GM08714 (cell line): Measurements from ENCODE around the gene TMPRSS9.
A peak's percentile ranks its signal among the peaks of the same experiment; 100 is the strongest.
"Not testable (repeated sequence)": the region's sequence is repeated elsewhere in the genome, so short reads cannot be mapped to it uniquely, and the experiment has no call there.

Source experiments
- H3K4me3 ChIP-seq: fragments of 200-500 bp; sonication (Bioruptor generic); 2 replicates; pipeline ENCODE4 v1.5.1; 2014; ENCODE audit warnings: mild to moderate bottlenecking, low read length, inconsistent platforms
- ZNF274 ChIP-seq: IDR thresholded peaks from 2 replicates; pipeline ENCODE4 v1.6.1; 2012; ENCODE audit warnings: mild to moderate bottlenecking, low read depth, low read length

Gene TMPRSS9

DNA sequence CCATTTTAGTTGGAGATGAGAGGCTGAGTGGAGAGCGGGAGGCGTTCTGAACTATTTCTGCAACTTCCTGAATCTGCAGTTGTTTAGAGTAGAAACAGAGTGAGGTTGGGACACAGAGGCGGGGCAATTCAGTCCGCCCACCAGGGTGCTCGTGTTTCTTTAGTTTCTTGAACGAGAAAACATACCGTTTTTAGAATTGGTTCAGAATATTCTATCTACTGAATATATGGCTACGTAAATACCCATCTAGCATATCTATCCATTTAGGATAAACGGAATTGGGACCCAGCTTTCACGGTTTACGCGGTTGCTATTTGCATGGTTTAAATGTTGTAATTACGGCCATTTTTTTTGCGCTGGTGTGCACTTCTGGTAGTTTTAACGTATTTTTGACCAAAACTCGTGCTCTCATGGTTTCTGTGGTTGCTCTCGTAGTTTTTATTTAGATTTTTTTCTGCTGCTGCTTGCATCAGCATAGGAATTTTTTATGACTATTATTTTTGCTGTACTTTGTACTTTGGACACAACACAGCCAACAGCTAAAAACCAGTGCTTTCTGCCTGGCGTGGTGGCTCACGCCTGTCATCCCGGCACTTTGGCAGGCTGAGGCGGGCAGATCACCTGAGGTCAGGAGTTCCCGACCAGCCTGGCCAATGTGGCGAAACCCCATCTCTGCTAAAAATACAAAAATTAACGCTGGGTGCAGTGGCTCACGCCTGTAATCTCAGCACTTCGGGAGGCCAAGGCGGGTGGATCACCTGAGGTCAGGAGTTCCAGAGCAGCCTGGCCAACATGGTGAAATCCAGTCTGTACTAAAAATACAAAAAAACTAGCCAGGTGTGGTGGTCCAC, 34.6 kb downstream of the TMPRSS9 start:
- TF ChIP-seq ZNF274, result no peak
- peak overlapping the region; percentile 53; the same call in 1 of the 2 replicates for H3K4me3 ChIP-seq

DNA sequence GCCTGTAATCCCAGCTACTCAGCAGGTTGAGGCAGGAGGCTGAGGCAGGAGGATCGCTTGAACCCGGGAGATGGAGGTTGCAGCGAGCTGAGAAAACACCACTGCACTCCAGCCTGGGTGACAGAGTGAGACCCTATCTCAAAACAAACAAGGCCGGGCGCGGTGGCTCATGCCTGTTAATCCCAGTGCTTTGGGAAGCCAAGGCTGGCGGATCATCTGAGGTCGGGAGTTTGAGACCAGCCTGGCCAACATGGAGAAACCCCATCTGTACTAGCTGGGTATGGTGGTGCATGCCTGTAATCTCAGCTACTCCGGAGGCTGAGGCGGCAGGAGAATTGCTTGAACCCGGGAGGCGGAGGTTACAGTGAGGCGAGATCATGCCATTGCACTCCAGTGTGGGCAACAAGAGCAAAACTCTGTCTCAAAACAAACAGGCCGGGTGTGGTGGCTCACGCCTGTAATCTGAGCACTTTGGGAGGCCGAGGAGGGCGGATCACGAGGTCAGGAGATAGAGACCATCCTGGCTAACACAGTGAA, 35.3 kb downstream of the TMPRSS9 start:
- H3K4me3 ChIP-seq, result not testable (repeated sequence)

DNA sequence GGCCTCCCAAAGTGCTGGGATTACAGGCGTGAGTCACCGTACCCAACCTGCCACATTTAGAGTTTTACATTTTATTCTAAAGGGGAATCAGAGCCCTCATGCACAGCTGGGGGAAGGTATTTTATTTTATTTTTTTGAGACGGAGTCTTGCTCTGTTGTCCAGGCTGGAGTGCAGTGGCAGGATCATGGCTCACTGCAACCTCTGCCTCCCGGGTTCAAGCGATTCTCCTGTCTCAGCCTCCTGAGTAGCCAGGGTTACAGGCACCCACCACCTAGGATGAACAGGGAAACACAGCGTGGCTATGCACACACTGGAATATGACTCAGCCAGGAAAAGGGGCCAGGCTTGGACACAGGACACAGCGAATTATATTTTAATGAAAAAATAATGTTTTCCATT, 37.1 kb downstream of the TMPRSS9 start:
- not testable (repeated sequence) for H3K4me3 ChIP-seq

DNA sequence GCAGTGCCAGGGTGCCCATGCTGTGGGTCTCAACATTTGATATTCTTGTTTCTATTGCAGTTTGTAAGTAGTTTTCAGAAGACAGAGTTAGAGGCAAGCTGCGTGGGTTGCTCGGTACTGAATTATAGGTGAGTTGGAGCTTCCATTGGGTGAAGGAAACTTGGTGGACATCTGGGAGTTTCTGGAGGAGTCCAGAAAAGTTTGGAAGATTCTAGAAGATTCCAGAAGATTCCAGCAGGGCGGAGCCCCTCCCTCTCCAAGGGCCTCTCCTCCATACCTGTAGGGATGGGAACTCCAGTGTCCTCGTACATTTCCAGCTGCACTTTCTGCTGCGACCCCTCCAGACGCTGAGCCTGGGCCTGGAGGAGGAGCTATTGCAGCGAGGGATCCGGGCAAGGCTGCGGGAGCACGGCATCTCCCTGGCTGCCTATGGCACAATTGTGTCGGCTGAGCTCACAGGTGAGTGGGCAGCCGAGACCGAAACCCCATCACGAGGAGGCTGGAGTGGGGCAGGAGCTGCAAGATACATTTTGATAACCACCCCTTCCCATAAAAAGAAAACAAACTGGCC, 38.8 kb downstream of the TMPRSS9 start:
- no peak for TF ChIP-seq ZNF274
- no peak overlapping the region for H3K4me3 ChIP-seq

DNA sequence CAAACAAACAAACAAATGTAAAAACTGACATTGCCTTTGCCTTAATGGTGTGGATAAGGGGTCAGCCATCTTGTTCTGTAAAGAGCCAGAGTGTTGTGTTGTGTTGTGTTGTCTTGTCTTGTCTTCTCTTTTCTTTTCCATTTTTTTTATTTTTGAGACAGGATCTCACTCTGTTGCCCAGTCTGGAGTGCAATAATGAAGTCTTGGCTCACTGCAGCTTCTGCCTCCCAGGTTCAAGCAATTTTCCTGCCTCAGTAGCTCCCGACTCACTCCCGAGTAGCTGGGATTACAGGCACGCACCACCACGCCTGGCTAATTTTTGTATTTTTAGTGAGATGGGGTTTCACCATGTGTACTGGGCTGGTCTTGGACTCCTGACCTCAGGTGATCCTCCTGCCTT, 39.5 kb downstream of the TMPRSS9 start:
- TF ChIP-seq ZNF274, result no peak
- H3K4me3 ChIP-seq, result no peak overlapping the region

DNA sequence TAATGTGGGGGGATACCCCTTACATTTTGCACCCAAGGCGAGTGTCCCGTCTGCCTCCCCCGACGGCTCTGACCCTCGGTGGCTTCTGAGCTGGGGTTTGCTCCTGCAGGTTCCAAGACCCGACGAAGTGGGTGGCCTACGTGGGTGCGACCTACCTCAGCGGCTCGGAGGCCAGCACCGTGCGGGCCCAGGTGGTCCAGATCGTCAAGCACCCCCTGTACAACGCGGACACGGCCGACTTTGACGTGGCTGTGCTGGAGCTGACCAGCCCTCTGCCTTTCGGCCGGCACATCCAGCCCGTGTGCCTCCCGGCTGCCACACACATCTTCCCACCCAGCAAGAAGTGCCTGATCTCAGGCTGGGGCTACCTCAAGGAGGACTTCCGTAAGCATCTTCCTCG, 48.2 kb downstream of the TMPRSS9 start:
- H3K4me3 ChIP-seq, result no peak overlapping the region
- TF ChIP-seq ZNF274, result no peak

DNA sequence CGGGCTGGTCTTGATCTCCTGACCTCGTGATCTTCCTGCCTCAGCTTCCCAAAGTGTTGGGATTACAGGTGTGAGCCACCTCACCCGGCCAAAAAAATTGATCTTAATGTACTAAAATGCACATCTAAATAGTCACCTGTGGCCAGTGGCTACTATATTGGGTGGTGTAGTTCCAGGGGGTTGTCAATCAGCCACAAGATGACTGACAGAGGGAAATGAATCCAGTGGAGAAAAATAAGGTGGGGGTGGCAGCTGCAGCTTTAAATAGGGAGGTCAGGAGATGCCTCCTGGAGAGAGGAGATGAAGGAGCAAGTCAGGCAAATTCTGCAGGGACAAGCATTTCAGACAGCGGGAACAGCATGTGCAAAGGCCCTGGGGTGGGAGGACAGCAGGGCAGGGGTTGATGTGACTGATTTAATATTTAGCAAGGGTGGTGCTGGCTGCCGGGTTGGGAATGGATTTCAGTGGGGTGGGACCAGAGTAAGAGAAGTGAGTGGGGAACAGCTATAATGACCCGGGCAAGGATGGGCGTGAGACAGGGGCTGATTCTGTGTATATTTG, 49.4 kb downstream of the TMPRSS9 start:
- no peak for TF ChIP-seq ZNF274
- no peak overlapping the region for H3K4me3 ChIP-seq

DNA sequence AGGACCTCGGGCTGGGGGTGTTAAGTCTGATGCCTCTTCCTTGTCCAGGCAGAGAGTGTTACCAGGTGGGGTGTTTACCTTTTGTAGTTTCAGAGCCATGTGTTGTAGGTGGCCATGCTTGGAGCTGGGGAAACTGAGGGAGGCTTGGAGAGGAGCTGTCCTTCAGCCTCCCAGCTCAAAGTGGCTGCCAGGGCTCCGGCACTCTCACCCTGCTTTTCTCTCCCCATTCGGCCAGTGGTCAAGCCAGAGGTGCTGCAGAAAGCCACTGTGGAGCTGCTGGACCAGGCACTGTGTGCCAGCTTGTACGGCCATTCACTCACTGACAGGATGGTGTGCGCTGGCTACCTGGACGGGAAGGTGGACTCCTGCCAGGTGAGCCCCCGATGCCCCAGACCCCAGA, 50.0 kb downstream of the TMPRSS9 start:
- no peak overlapping the region for H3K4me3 ChIP-seq

DNA sequence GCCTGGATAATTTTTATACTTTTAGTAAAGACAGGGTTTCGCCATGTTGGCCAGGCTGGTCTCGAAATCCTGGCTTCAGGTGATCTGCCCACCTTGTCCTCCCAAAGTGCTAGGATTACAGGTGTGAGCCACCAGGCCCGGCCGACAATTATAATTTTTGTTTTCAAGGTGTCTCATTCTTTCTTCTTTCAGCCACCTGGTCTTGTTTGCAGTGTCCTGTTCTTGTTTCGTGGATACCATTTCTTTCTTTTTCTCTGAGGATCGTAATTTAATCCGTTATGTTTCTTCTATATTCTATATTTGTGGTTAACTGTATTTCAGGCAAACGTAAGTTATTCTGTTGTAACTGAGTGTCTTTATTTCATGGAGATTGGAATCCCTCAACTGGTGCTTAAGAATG, 51.6 kb downstream of the TMPRSS9 start:
- no peak for TF ChIP-seq ZNF274
- no peak overlapping the region for H3K4me3 ChIP-seq

More for the DNA sequence above, 50.0 kb downstream of the TMPRSS9 start:
- TF ChIP-seq ZNF274, result no peak

DNA sequence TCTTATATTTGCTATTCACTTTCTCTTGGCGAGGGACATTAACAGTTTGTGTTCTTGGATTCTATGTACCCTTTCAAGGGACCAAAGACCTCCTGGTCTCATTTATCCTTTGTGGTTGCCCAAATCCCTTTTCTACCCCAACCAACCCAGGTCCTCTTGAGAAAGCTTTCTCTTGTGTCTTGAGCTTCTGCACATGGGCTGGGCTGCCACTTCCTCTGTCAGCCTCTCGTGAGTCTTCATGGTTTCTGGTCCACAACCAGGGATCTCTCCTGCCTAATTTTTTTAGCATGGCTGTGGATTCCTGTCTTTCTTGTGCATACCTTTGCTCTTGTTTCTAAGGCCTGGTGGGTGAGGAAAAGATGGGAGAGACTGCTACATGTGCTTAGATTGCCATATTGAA, 52.4 kb downstream of the TMPRSS9 start:
- TF ChIP-seq ZNF274, result no peak
- H3K4me3 ChIP-seq, result no peak overlapping the region

DNA sequence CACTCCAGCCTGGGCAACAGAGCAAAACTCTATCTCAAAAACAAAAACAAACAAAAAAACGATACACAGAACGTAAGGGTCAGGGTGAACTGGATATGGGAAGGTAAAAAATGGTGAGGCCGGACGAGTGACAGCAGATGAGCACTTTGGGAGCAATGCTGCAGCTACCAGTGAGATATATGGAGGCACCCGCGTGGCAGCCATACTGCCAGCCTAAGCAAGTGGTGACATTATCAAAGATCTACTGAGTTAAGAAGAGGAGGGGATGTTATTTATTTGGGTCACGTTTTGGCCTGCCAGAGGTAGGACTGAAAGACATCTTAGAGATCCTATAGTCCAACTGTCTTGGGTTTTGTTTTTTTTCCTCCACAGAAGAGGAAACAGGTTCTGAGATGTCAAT, 53.1 kb downstream of the TMPRSS9 start:
- no peak overlapping the region for H3K4me3 ChIP-seq
- TF ChIP-seq ZNF274, result no peak

DNA sequence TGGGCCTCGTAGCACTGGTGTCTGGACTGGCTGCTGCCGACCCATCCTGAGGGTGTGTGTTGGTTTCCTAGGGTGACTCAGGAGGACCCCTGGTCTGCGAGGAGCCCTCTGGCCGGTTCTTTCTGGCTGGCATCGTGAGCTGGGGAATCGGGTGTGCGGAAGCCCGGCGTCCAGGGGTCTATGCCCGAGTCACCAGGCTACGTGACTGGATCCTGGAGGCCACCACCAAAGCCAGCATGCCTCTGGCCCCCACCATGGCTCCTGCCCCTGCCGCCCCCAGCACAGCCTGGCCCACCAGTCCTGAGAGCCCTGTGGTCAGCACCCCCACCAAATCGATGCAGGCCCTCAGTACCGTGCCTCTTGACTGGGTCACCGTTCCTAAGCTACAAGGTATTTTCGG, 53.6 kb downstream of the TMPRSS9 start:
- H3K4me3 ChIP-seq, result no peak overlapping the region
- no peak for TF ChIP-seq ZNF274

DNA sequence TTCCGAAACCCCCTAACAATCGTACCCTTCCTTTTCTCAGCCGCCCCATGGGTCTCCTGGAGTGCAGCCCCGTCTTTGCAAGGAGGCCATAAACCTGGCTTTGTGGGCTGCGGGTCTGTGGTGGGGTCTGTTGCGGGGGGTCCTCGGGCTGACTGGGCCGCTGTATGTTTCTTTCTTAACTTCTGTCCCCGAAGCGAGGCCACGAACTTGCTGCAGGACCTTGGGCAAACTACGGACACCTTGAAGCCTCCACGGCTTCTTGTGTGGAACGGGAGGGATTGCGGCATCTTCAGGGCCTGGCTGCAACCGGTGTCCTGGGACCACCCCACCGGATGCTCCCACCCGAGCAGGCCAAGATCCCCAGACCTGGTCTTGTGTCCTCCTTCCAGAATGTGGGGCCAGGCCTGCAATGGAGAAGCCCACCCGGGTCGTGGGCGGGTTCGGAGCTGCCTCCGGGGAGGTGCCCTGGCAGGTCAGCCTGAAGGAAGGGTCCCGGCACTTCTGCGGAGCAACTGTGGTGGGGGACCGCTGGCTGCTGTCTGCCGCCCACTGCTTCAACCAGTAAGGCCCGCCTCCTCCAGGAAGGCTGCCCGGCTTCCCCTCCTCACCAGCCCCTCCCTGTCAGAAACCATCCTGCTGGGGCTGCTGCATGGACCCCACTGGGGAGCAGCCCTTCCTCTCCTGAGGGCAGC, 55.4 kb downstream of the TMPRSS9 start:
- no peak for TF ChIP-seq ZNF274
- no peak overlapping the region for H3K4me3 ChIP-seq

DNA sequence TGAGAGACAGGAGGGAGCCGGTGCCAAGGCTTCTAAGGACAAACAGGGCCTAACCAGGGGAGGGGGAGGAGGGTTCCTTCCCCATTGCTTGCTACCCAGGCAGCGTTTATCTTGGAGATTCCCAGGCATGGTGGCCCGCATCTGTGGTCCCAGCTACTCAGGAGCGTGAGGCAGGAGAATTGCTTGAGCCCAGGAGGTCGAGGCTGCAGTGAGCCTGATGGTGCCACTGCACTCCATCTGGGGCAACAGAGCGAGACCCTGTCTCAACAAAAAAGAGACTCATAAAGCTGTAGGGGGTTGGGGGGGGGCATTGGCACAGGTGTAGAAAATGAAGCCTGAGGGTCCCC, 55.9 kb downstream of the TMPRSS9 start:
- TF ChIP-seq ZNF274, result no peak
- no peak overlapping the region for H3K4me3 ChIP-seq
